ENCODE data around the gene ZNF362.

GRCh38 chr1:33256221-33256470 lies 146 bp upstream of the ZNF362 start:
- TF ChIP-seq ISL2 (CRISPR knock-in tag; IDR thresholded peaks at IDR 0.05) (no peak), ZNF232 (CRISPR knock-in tag; IDR thresholded peaks at IDR 0.05; ENCODE audit: borderline replicate concordance) (no peak), CTCF (CRISPR knock-in tag; IDR thresholded peaks at IDR 0.05) (no peak), POLR2A (IDR thresholded peaks at IDR 0.05; ENCODE audit: insufficient read depth in 1 of 2, low read depth in 2 of 2, low read length in 2 of 2) (no peak)

All from HepG2 (cell line).